GM19238 (cell line): Measurements from ENCODE around the gene RNF38.
"Not testable (repeated sequence)": the region's sequence is repeated elsewhere in the genome, so short reads cannot be mapped to it uniquely, and the experiment has no call there.

ENCODE experiments used
- DNase-seq: peaks from one replicate; pipeline ENCODE4 v3.0.0; 2011; ENCODE audit warnings: low spot score; ENCODE audit not compliant: insufficient read length

Gene RNF38

GRCh38 chr9:36407122-36407723 is 7.2 kb upstream of the RNF38 start:
- DNase-seq: peak; percentile 14

- no peak for DNase-seq
These were observed 2.5 kb upstream of the RNF38 start for GRCh38 chr9:36402536-36402935.

- no peak for DNase-seq
These were observed 1.9 kb upstream of the RNF38 start for GRCh38 chr9:36401897-36402480.

- peak; percentile 87 for DNase-seq
These were observed 1.2 kb upstream of the RNF38 start for GRCh38 chr9:36401164-36401740.

GRCh38 chr9:36400332-36401163 is 479 bp upstream of the RNF38 start:
- DNase-seq: peak; percentile 91

GRCh38 chr9:36398745-36399144 is 1.3 kb downstream of the RNF38 start:
- no peak for DNase-seq

GRCh38 chr9:36396985-36397384 is 3.1 kb downstream of the RNF38 start:
- no peak for DNase-seq

- no peak for DNase-seq
These were observed 7.6 kb downstream of the RNF38 start for GRCh38 chr9:36392489-36392888.

GRCh38 chr9:36389590-36389989 is 10.5 kb downstream of the RNF38 start:
- no peak for DNase-seq

- DNase-seq: not testable (repeated sequence)
These were observed 13.6 kb downstream of the RNF38 start for GRCh38 chr9:36386396-36386965.

GRCh38 chr9:36382484-36382883 is 17.6 kb downstream of the RNF38 start:
- no peak for DNase-seq

- DNase-seq: no peak
These were observed 35.5 kb downstream of the RNF38 start for GRCh38 chr9:36364577-36364976.

GRCh38 chr9:36363448-36363847 is 36.6 kb downstream of the RNF38 start:
- DNase-seq: no peak

- DNase-seq: no peak
These were observed 41.6 kb downstream of the RNF38 start for GRCh38 chr9:36358486-36358885.

- DNase-seq: no peak
These were observed 42.4 kb downstream of the RNF38 start for GRCh38 chr9:36357639-36358038.

GRCh38 chr9:36346569-36346968 is 53.5 kb downstream of the RNF38 start:
- DNase-seq: no peak

- DNase-seq: no peak
These were observed 54.8 kb downstream of the RNF38 start for GRCh38 chr9:36345103-36345846.

- no peak for DNase-seq
These were observed 58.0 kb downstream of the RNF38 start for GRCh38 chr9:36341936-36342577.

- DNase-seq: no peak
These were observed 62.2 kb downstream of the RNF38 start for GRCh38 chr9:36337865-36338264.

- no peak for DNase-seq
These were observed 63.1 kb downstream of the RNF38 start for GRCh38 chr9:36337002-36337401.
